ENCODE results near the gene BARD1. TPM values are rescaled to one million over a fixed set of nuclear protein-coding genes. Genes with fewer than 3 reads are reported as not detected.
A peak's percentile ranks its signal among the peaks of the same experiment; 100 is the strongest.
"Not testable (repeated sequence)": the region's sequence is repeated elsewhere in the genome, so short reads cannot be mapped to it uniquely, and the experiment has no call there.

BARD1 gene
- total RNA-seq, 3 donors from 2014 or later (not counting 1 experiment from before 2014, with no cell fraction given): 11.5 to 16.5 (median 13.9) TPM

GRCh38 chr2:214695789-214696188, 113.7 kb downstream of the BARD1 start:
- H3K27ac Mint-ChIP-seq: no peak overlapping the region
- no peaks in the 10 kb centered on the region for H3K27me3 ChIP-seq (ENCODE audit: control insufficient read depth, insufficient read depth, low read length)
- no peaks in the 10 kb centered on the region for H3K4me1 Mint-ChIP-seq
- H3K4me1 ChIP-seq (ENCODE audit: control insufficient read depth, insufficient read depth, low read length): no peaks in the 10 kb centered on the region
- no peaks in the 10 kb centered on the region for H3K27me3 Mint-ChIP-seq (ENCODE audit: low read depth in 2 of 2)
- 67% methylated on average over 1 of the region's 1 CpG for WGBS (ENCODE audit: insufficient coverage)
- H3K4me3 Mint-ChIP-seq: no peak overlapping the region
- H3K36me3 ChIP-seq (ENCODE audit: control insufficient read depth, insufficient read depth, low read length): no peaks in the 10 kb centered on the region
- no peak for ATAC-seq
- TF ChIP-seq CTCF (IDR thresholded peaks at IDR 0.05): no peak
- no peak overlapping the region for H3K4me3 ChIP-seq (ENCODE audit: low read length)
- intact Hi-C loops (cut with micrococcal nuclease): no loop called here
- DNase-seq: no peak
- no peaks in the 10 kb centered on the region for H3K9me3 ChIP-seq (ENCODE audit: control insufficient read depth, insufficient read depth, low read length)
- peaks cover under 1% of the 10 kb centered on the region for H3K36me3 Mint-ChIP-seq
- peaks cover 0 to 3% of the 10 kb centered on the region in 2 donors for H3K9me3 Mint-ChIP-seq
- no peak overlapping the region for H3K27ac ChIP-seq (ENCODE audit: low read length)

DNA sequence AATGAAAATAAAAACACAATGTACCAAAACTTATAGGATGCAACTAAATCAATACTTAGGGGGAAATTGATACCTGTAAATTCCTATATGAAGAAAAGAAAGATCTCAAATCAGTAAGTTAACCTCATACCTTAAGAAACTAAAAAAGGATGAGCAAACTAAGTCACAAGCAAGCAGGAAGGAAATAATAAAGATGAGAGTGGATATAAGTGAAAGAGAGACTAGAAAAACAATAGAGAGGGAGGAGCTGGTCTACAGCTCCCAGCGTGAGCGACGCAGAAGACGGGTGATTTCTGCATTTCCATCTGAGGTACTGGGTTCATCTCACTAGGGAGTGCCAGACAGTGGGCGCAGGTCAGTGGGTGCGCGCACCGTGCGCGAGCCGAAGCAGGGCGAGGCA, 125.9 kb downstream of the BARD1 start:
- H3K36me3 ChIP-seq (ENCODE audit: control insufficient read depth, insufficient read depth, low read length); H3K9me3 ChIP-seq (ENCODE audit: control insufficient read depth, insufficient read depth, low read length); H3K4me1 Mint-ChIP-seq; H3K4me1 ChIP-seq (ENCODE audit: control insufficient read depth, insufficient read depth, low read length); H3K27me3 Mint-ChIP-seq (ENCODE audit: low read depth in 2 of 2); H3K36me3 Mint-ChIP-seq; H3K27me3 ChIP-seq (ENCODE audit: control insufficient read depth, insufficient read depth, low read length); H3K9me3 Mint-ChIP-seq; H3K4me3 ChIP-seq (ENCODE audit: low read length); intact Hi-C loops (cut with micrococcal nuclease); H3K27ac ChIP-seq (ENCODE audit: low read length): not testable (repeated sequence)
- peak in 1 of 3 donors; percentile 39 for ATAC-seq
- Mint-ChIP-seq H3K4me3 (peak overlapping the region; percentile 80), H3K27ac (peak overlapping the region in 1 of 2 donors; percentile 27)
- no CpG with 5 or more reads among the region's 12 CpGs for WGBS (ENCODE audit: insufficient coverage)
- DNase-seq: peak in 1 of 2 donors; percentile 33

DNA sequence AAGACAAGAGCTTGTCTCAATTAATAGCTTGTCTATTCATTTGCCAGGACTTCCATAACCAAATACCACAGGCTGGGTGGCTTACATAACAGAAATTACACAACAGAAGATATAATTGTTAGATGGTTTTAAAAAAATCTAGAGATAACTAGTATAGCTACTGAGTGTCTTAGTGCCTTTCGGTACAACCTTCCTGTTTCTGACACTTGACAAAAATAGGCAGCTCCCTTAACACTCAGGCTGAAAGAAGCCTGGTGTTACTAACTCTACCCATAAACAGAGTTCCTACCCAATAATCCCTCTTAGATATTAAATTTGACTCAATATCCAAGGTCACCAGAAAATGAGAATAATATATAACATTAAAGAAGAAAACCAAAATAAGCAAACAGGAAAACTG, 129.7 kb downstream of the BARD1 start:
- TF ChIP-seq CTCF (IDR thresholded peaks at IDR 0.05): no peak
- intact Hi-C loops (cut with micrococcal nuclease): no loop called here
- Mint-ChIP-seq H3K27ac (no peak overlapping the region), H3K36me3 (no peaks in the 10 kb centered on the region), H3K9me3 (peaks cover 0 to 2% of the 10 kb centered on the region in 2 donors), H3K4me1 (peaks cover 0 to 6% of the 10 kb centered on the region in 2 donors), H3K27me3 (ENCODE audit: low read depth in 2 of 2) (no peaks in the 10 kb centered on the region), H3K4me3 (no peak overlapping the region)
- Histone ChIP-seq H3K27me3 (ENCODE audit: control insufficient read depth, insufficient read depth, low read length) (no peaks in the 10 kb centered on the region), H3K9me3 (ENCODE audit: control insufficient read depth, insufficient read depth, low read length) (no peaks in the 10 kb centered on the region), H3K4me3 (ENCODE audit: low read length) (no peak overlapping the region), H3K4me1 (ENCODE audit: control insufficient read depth, insufficient read depth, low read length) (no peaks in the 10 kb centered on the region), H3K27ac (ENCODE audit: low read length) (no peak overlapping the region), H3K36me3 (ENCODE audit: control insufficient read depth, insufficient read depth, low read length) (no peaks in the 10 kb centered on the region)
- DNase-seq: peak in 1 of 2 donors; percentile 3
- no CpG with 5 or more reads among the region's 1 CpG for WGBS (ENCODE audit: insufficient coverage)
- peak in 1 of 3 donors; percentile 41 for ATAC-seq

GRCh38 chr2:214676421-214677089, 132.9 kb downstream of the BARD1 start:
- H3K36me3 ChIP-seq (ENCODE audit: control insufficient read depth, insufficient read depth, low read length): no peaks in the 10 kb centered on the region
- H3K4me3 ChIP-seq (ENCODE audit: low read length): no peak overlapping the region
- Mint-ChIP-seq H3K4me1 (no peaks in the 10 kb centered on the region), H3K27ac (no peak overlapping the region), H3K27me3 (ENCODE audit: low read depth in 2 of 2) (no peaks in the 10 kb centered on the region), H3K4me3 (no peak overlapping the region), H3K36me3 (no peaks in the 10 kb centered on the region), H3K9me3 (peaks cover 0 to 4% of the 10 kb centered on the region in 2 donors)
- WGBS (ENCODE audit: insufficient coverage): no CpG with 5 or more reads among the region's 5 CpGs
- ATAC-seq: no peak
- intact Hi-C loops (cut with micrococcal nuclease): no loop called here
- H3K4me1 ChIP-seq (ENCODE audit: control insufficient read depth, insufficient read depth, low read length): no peaks in the 10 kb centered on the region
- no peaks in the 10 kb centered on the region for H3K9me3 ChIP-seq (ENCODE audit: control insufficient read depth, insufficient read depth, low read length)
- no peak for TF ChIP-seq CTCF (IDR thresholded peaks at IDR 0.05)
- no peak overlapping the region for H3K27ac ChIP-seq (ENCODE audit: low read length)
- no peaks in the 10 kb centered on the region for H3K27me3 ChIP-seq (ENCODE audit: control insufficient read depth, insufficient read depth, low read length)
- DNase-seq: no peak
